HCT116 (cell line): ENCODE measurements around the gene LHPP. TPM values are rescaled to one million over a fixed set of nuclear protein-coding genes. Genes with fewer than 3 reads are reported as not detected.

Experiments
- ATAC-seq: fragments of 200-7000 bp; cut with Tn5 transposase; 2 replicates; pipeline ENCODE4 v1.9.1; 2020; ENCODE audit warnings: mild to moderate bottlenecking, moderate library complexity
- BruUV-seq: library from RNA; stranded (reverse); fragments of 400-500 nt; replicated peaks from 2 replicates; lab custom pipeline; 2021; lab: Mats Ljungman, UMichigan
- CTCF ChIA-PET: fragments of 300-600 bp; sonication (Branson Sonifier 250); formaldehyde crosslinking; loops from one replicate; lab custom pipeline; 2021; ENCODE audit warnings: antibody characterized with exemption; lab: Charles Lee
- POLR2A ChIA-PET: fragments of 300-600, 350-600 bp; sonication (Branson Sonifier 250); formaldehyde crosslinking; loops from one replicate; lab custom pipeline; 2021; ENCODE audit warnings: antibody characterized with exemption; lab: Charles Lee
- RAD21 ChIA-PET, 2 experiments: fragments of 300-600 bp; sonication (Branson Sonifier 250); formaldehyde crosslinking; loops; one replicate each; lab custom pipeline; 2023; ENCODE audit warnings: low total read pairs in 2 of 2; ENCODE audit not compliant: uncharacterized antibody in 2 of 2, unreplicated experiment in 2 of 2, low non-redundant PET in 1 of 2; lab: Charles Lee
- DNase-seq: peaks from one replicate; pipeline ENCODE4 v3.0.0-alpha.2; 2010; ENCODE audit warnings: low read depth, low spot score
- H2AFZ ChIP-seq: fragments of 200-600 bp; shearing (Covaris generic), sonication (generic); 2 replicates; pipeline ENCODE4 v1.6.1; 2017; ENCODE audit warnings: low read depth, mixed run types, mixed read lengths, antibody characterized with exemption, low read length; ENCODE audit not compliant: poor library complexity, severe bottlenecking
- H3K27ac ChIP-seq: 2 replicates; pipeline ENCODE4 v1.5.1; 2012; ENCODE audit warnings: low read depth, low read length
- H3K27me3 ChIP-seq: fragments of 200-600 bp; sonication (generic); 2 replicates; pipeline ENCODE4 v1.6.1; 2016; ENCODE audit warnings: mixed run types, low read length, mixed read lengths; ENCODE audit not compliant: insufficient read depth
- H3K36me3 ChIP-seq, 2 experiments: fragments of 200-500 bp in 1 of 2; fragments of 200-600 bp in 1 of 2; sonication (Bioruptor generic) in 1 of 2; sonication (generic) in 1 of 2; 2 replicates each; pipeline versions ENCODE4 v1.5.1 to v1.6.1; 2014 to 2016; ENCODE audit warnings: low read length in 2 of 2, inconsistent platforms in 1 of 2, mixed read lengths in 1 of 2, mixed run types in 1 of 2; ENCODE audit not compliant: insufficient read depth in 2 of 2, control insufficient read depth in 1 of 2
- H3K4me1 ChIP-seq, 2 experiments: fragments of 200-600 bp in 1 of 2; sonication (generic) in 1 of 2; 2 replicates each; pipeline versions ENCODE4 v1.5.1 to v1.6.1; 2012 to 2017; ENCODE audit warnings: low read length in 2 of 2, inconsistent platforms in 1 of 2, mild to moderate bottlenecking in 1 of 2, mixed read lengths in 1 of 2, mixed run types in 1 of 2, moderate library complexity in 1 of 2; ENCODE audit not compliant: insufficient read depth in 2 of 2, control insufficient read depth in 1 of 2
- H3K4me2 ChIP-seq: fragments of 200-600 bp; sonication (generic); 2 replicates; pipeline ENCODE4 v1.6.1; 2017; ENCODE audit warnings: mixed run types, low read length, mixed read lengths
- H3K4me3 ChIP-seq, 2 experiments: fragments of 200-600 bp in 1 of 2; sonication (generic) in 1 of 2; replicated peaks in 1 of 2; 2 replicates each; pipeline ENCODE4 v1.5.1; 2011 to 2016; ENCODE audit warnings: low read length in 2 of 2, control low read depth in 1 of 2, low read depth in 1 of 2, mild to moderate bottlenecking in 1 of 2, mixed read lengths in 1 of 2, mixed run types in 1 of 2
- H3K79me2 ChIP-seq: fragments of 200-600 bp; sonication (generic); 2 replicates; pipeline ENCODE4 v1.6.1; 2017; ENCODE audit warnings: mild to moderate bottlenecking, mixed run types, low read length, moderate library complexity, mixed read lengths; ENCODE audit not compliant: insufficient read depth
- H3K9ac ChIP-seq: fragments of 200-600 bp; sonication (generic); 2 replicates; pipeline ENCODE4 v1.6.1; 2016; ENCODE audit warnings: low read length, mixed read lengths
- H3K9me2 ChIP-seq: fragments of 200-600 bp; sonication (generic), shearing (Covaris generic); 2 replicates; pipeline ENCODE4 v1.6.1; 2017; ENCODE audit warnings: mixed run types, mild to moderate bottlenecking, moderate library complexity; ENCODE audit not compliant: insufficient read depth
- H3K9me3 ChIP-seq, 2 experiments: fragments of 200-500 bp in 1 of 2; fragments of 200-600 bp in 1 of 2; sonication (Bioruptor generic) in 1 of 2; sonication (generic) in 1 of 2; 2 replicates each; pipeline ENCODE4 v1.6.1; 2014 to 2017; ENCODE audit warnings: low read length in 2 of 2, mixed read lengths in 2 of 2, inconsistent platforms in 1 of 2, low read depth in 1 of 2, mild to moderate bottlenecking in 1 of 2, mixed run types in 1 of 2, moderate library complexity in 1 of 2; ENCODE audit not compliant: control insufficient read depth in 1 of 2, insufficient read depth in 1 of 2
- H4K20me1 ChIP-seq: fragments of 200-600 bp; sonication (generic), shearing (Covaris generic); 2 replicates; pipeline ENCODE4 v1.6.1; 2017; ENCODE audit warnings: mixed run types, mild to moderate bottlenecking, moderate library complexity; ENCODE audit not compliant: insufficient read depth
- ATF3 ChIP-seq: IDR thresholded peaks from 2 replicates; pipeline ENCODE4 v1.6.1; 2012
- CBX3 ChIP-seq: IDR thresholded peaks from 2 replicates; pipeline ENCODE4 v1.6.1; 2012; ENCODE audit warnings: low read depth
- CEBPB ChIP-seq: IDR thresholded peaks from 2 replicates; pipeline ENCODE4 v1.6.1; 2012; ENCODE audit warnings: low read depth
- EZH2 ChIP-seq: fragments of 200-600 bp; sonication (generic); IDR thresholded peaks from 2 replicates; pipeline ENCODE4 v1.6.1; 2017; ENCODE audit warnings: antibody characterized with exemption, mixed run types
- EZH2phosphoT487 ChIP-seq: fragments of 200-600 bp; IDR thresholded peaks from 2 replicates; pipeline ENCODE4 v1.6.1; 2018; ENCODE audit warnings: antibody characterized with exemption, borderline replicate concordance
- FOSL1 ChIP-seq: IDR thresholded peaks from 2 replicates; pipeline ENCODE4 v1.6.1; 2012; ENCODE audit warnings: low read depth
- JUND ChIP-seq: IDR thresholded peaks from 2 replicates; pipeline ENCODE4 v1.6.1; 2012
- POLR2AphosphoS5 ChIP-seq: IDR thresholded peaks from 2 replicates; pipeline ENCODE4 v1.6.1; 2011; ENCODE audit warnings: mild to moderate bottlenecking, low read depth, low read length, moderate library complexity
- RAD21 ChIP-seq: IDR thresholded peaks from 2 replicates; pipeline ENCODE4 v1.6.1; 2012; ENCODE audit warnings: low read depth, mild to moderate bottlenecking
- SIN3A ChIP-seq: IDR thresholded peaks from 2 replicates; pipeline ENCODE4 v1.6.1; 2012; ENCODE audit warnings: low read depth
- SP1 ChIP-seq: IDR thresholded peaks from 2 replicates; pipeline ENCODE4 v1.6.1; 2012; ENCODE audit warnings: low read depth
- SRF ChIP-seq: IDR thresholded peaks from 2 replicates; pipeline ENCODE4 v1.6.1; 2012; ENCODE audit warnings: low read depth
- TCF7L2 ChIP-seq: IDR thresholded peaks from 2 replicates; pipeline ENCODE4 v1.7.0; 2011; ENCODE audit warnings: borderline replicate concordance, inconsistent platforms; ENCODE audit not compliant: insufficient read depth, insufficient read length; ENCODE audit errors: extremely low read depth
- YY1 ChIP-seq: IDR thresholded peaks from 2 replicates; pipeline ENCODE4 v1.6.1; 2011; ENCODE audit warnings: low read length, low read depth, moderate library complexity, mild to moderate bottlenecking; ENCODE audit not compliant: insufficient replicate concordance; ENCODE audit errors: extremely low read depth
- ZNF274 ChIP-seq: fragments of 200-500 bp; sonication (Bioruptor generic); IDR thresholded peaks from 2 replicates; pipeline ENCODE4 v1.6.1; 2014; ENCODE audit warnings: mild to moderate bottlenecking, low read depth, low read length, inconsistent platforms
- intact Hi-C: fragments of 100-400 bp; cut with micrococcal nuclease; formaldehyde crosslinking; loops from 2 replicates; pipeline ENCODE4 v1.10.0; 2022
- total RNA-seq: library from RNA; stranded (reverse); gene quantifications from one replicate; pipeline ENCODE4 v1.2.1, GENCODE V29; 2021; ENCODE audit not compliant: unreplicated experiment

LHPP gene
- total RNA-seq, 1 experiment from 2014 or later, result 45.8 TPM

DNA sequence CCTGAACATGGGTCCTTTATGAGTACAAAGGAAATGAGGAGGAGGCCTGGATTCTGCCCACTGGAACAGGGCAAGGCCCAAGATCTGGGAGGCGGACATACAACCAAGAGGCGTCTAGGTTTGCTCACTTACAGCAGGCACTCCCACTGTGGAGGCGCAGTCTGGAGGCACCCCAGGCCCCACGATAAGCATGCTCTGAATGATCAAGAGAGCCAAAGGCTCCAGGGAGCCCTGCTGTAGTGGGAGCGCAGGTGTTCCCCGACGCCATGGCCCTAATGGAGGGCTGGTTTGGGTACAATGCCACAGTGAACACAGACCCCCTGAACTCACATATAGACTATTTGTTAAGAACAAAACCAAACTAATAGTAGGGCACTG lies 194.5 kb downstream of the LHPP start:
- Histone ChIP-seq H3K4me2 (no peak overlapping the region), H3K36me3 (no peaks in the 10 kb centered on the region), H3K9me2 (no peaks in the 10 kb centered on the region), H3K79me2 (no peaks in the 10 kb centered on the region; the same call in 1 of the 2 replicates), H3K9me3 (no peaks in the 10 kb centered on the region), H4K20me1 (no peaks in the 10 kb centered on the region), H3K27me3 (no peaks in the 10 kb centered on the region), H3K4me1 (0 out of 4 replicates have a peak, but pooled peaks cover 0 to 3% of the 10 kb centered on the region in 2 experiments), H3K4me3 (no peak overlapping the region), H2AFZ (no peak overlapping the region), H3K9ac (no peak overlapping the region), H3K27ac (no peak overlapping the region)
- CTCF ChIA-PET, result no interaction called here
- TF ChIP-seq TCF7L2 (no peak), SRF (no peak), SIN3A (no peak), RAD21 (no peak), CBX3 (no peak), YY1 (no peak), ZNF274 (no peak), ATF3 (no peak), SP1 (no peak), FOSL1 (no peak), EZH2phosphoT487 (no peak), EZH2 (no peak), CEBPB (no peak)
- intact Hi-C loops, result no loop called here
- POLR2A ChIA-PET, result no interaction called here
- no TSS peak for BruUV-seq
- RAD21 ChIA-PET, result no interaction called here
- no peak for DNase-seq
- ATAC-seq, result no peak

DNA sequence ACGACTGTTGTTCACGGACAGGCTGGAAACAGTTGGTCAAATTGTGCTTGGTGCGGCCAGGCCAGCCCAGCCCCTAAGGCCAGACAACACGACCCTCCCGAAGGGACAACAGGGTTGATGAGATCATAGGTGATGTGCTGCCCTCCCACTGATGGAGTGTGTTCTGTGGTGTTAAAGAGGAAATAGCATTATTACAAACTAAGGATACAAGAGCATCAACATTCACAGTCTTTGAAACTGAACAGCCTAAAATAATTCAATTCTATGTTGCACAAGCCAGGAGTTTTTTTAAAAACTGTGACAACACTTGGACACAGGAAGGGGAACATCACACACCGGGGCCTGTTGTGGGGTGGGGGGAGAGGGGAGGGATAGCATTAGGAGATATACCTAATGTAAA lies 194.9 kb downstream of the LHPP start:
- Histone ChIP-seq H3K79me2 (no peaks in the 10 kb centered on the region; the same call in 1 of the 2 replicates), H3K9me2 (no peaks in the 10 kb centered on the region), H4K20me1 (no peaks in the 10 kb centered on the region), H3K4me3 (no peak overlapping the region), H3K4me2 (no peak overlapping the region), H3K9me3 (no peaks in the 10 kb centered on the region), H3K27ac (no peak overlapping the region), H2AFZ (no peak overlapping the region), H3K9ac (no peak overlapping the region), H3K4me1 (0 out of 4 replicates have a peak, but pooled peaks cover 0 to 3% of the 10 kb centered on the region in 2 experiments), H3K27me3 (no peaks in the 10 kb centered on the region), H3K36me3 (no peaks in the 10 kb centered on the region)
- ChIA-PET POLR2A (no interaction called here), CTCF (no interaction called here), RAD21 (no interaction called here)
- ATAC-seq (no peak), DNase-seq (no peak)
- BruUV-seq, result no TSS peak
- intact Hi-C loops, result no loop called here
- TF ChIP-seq SIN3A (no peak), JUND (no peak), POLR2AphosphoS5 (no peak), RAD21 (no peak)
